DMS79 treated with DMSO at 0.1 percent for 48 hours (cell line): ENCODE measurements around the gene SLAMF9.

Experiments used
- DNase-seq: peaks from one replicate; lab custom pipeline; 2025; lab: John Stamatoyannopoulos, UW

SLAMF9 gene

DNA sequence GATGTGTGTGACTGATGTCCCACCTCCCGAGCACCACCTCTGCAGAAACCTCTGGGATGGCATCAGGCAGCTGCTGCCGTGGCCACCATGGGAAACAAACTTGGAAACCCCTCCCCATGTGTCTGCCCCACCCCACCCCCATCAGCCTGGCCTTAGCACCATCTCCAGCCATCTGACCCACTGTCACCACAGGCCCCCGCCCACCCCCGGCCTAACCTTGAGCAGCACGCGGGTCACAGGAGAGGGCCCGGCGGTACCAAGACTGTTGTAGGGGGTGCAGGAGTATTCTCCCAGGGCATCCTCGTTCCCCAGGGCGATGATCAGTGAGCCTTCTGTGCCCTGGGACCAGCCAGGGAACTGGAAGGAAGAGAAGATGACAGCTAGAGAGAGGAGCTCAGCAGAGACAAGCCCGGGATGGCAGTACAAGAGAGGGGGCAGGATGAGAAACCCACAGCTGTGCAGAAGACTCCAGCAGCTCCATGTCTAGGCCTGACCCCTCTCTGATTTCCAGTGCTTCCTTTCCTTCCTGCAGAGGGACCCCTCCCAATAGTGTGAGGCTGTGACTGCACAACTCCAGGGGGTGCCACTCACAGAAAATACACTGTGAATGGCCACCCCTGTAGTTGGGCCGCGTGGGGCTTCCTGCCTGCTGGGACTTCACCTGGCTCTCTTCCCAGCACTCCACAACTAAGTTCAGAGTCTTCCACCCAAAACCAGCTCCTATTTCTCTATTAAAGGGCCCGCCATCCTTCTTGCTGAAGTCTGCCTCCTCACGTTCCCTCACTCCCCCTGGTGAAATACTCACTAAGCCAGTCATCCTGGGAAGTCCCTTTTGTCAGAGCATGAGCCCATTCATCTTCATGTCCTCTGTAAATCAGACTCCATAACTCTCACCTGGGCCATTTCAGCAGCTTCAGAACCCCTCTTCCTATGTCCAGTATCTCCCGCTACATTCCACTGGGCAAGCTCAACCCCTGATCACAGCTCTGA lies 21.4 kb downstream of the SLAMF9 start:
- no peak for DNase-seq

DNA sequence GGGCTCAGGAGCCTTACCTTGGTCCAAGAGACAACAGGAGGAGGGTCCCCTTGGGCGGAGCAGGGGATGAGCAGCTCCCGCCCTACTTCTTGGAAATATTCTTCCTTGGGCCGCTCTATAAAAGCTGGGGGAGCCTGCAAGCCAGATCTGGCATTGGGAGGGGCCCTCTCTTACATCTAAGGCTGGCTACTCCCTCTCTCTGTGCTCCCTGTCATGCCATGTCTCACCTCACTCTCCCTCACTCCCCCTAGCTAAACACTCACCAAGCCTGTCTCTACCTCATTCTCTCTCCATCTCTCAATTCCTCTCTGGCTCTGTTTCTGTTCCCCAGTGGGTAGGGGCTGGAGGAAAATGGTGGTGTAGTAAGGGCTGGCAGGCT lies 22.3 kb downstream of the SLAMF9 start:
- DNase-seq, result no peak

DNA sequence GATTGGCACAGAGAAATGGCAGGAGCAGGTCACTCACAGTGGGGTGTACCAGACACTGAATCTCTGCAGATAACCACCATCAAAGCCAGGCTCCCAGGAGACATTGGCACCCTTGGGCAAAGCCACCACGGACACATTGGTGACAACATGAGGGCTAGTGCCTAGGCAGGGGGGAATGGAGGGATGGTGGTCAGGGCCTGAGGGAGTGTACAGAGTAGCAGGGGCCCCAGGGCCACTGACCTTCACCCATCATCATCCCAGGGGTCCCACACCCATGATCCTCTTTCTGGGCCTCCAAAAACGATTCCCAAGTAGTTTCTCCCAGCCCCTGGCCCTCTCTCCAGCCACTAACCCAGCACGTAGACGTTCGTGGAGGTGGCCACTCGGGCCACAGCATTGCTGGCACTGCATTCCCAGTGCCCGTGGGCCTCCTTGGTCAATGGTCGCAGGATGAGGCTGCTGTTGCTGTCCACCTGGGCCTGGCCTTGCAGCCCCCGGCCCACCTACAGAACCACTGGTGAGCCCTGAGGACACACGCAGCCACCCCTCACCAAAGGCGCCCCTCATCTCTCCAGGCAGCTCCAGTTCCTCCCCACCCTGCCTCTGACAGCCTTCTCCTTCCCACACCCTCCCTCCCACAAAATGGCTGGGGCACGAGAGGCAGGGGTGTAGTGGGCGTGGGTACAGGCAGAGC lies 22.8 kb downstream of the SLAMF9 start:
- DNase-seq, result no peak

DNA sequence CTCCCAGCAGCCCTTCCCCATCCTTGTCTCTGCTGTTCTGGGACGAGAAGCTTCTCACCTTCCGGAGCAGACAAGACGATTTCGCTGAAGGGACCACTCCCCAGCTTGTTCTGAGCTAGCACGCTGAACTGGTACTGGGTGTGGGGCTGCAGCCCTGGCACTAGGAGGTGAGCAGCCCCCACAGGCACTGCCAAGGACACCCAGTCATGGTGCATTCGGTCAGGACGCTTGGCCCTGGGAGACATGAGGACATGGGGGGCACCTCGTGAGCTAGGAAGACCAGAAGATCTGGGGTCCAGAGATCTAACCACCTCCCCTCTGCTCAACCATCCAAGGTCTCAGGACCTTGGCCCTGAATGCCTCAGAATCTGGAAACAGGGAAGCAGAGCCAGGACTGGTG lies 23.4 kb downstream of the SLAMF9 start:
- DNase-seq, result no peak

DNA sequence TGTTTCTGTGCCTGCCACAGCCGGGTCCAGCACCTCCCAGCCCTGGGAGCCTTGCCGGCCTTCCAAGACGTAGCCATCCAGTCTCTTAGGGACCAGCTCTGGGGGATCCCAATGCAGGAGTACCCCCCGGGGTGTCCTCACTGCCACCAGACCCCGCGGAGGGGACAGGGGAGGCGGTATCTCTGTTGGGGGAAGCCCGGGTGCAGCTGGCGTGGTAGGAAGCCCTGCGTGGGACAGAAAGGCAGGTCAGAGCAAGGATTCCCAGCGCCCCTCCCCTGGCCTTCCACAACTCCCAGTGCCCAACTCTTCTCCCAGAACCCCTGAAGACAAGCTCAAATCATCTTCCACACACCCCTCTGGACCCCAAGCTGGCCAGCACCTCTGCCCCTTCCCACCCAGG lies 23.8 kb downstream of the SLAMF9 start:
- DNase-seq, result no peak

DNA sequence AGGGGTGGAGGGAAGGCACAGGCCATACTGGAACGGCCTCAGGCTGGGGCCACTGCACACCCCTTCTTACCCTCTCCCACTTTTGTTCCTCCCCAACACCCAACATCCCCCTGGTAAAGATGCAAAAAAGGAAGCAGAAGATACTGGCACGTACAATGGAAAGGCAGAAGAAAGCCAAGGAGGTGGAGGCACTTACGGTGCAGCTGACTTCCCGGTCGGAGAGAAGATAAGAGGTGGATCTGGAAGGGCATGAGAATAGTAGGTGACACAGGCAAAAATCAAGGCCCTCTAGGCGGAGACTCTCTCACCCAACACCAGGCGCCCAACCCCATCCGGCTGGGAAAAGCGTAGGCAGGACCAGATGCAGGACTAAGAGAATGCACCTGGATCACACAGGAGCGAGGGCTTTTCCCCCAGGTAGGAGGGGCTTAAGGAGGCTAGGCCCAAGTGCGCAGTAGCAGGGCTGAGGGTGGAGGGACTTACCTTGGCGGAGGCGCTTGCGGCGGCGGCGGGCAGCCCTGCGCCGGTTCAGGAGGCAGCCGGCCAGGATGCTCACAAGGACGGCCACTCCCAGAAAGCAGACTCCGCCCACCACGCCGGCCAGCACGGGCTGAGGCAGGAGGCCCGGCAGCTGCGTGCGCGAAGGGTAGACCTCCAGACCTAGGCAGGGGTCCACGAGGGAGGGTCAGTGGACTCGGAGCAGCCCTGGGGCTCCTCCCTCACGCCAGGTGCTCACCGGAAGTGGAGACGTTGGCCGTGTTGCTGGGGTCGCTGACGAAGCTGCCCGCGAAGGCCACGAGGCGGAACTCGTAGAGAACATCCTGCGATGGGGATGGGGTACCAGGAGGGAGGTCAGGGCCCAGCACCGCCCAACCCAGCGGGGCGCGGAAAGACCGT lies 24.6 kb downstream of the SLAMF9 start:
- no peak for DNase-seq

DNA sequence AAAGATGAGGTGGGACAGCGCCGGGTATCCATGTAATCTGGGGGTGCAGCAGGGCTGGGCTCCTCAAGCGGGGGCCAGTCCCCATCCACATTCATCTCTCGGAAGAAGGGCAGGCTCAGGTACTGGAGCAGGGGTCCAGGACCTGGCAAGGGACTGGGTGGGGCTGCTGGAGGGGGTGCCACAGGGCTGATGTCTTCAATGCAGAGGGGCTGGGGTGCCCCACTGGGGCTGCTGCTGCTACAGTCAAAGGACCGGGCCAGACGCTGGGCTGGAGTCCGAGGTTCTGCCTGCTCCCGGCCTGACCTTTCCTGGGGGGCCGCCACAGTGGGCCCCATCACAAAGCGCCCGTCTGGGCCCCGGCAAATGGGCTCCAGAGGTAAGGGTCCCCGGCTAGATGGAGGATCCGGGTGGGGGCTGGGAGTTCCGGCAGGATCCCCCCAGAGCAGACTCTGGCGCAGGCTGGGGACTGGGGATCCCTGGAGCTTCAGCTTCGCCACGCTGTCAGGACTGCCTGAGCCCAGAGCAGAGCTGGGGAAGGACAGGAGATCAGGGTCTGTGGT lies 25.5 kb downstream of the SLAMF9 start:
- no peak for DNase-seq

DNA sequence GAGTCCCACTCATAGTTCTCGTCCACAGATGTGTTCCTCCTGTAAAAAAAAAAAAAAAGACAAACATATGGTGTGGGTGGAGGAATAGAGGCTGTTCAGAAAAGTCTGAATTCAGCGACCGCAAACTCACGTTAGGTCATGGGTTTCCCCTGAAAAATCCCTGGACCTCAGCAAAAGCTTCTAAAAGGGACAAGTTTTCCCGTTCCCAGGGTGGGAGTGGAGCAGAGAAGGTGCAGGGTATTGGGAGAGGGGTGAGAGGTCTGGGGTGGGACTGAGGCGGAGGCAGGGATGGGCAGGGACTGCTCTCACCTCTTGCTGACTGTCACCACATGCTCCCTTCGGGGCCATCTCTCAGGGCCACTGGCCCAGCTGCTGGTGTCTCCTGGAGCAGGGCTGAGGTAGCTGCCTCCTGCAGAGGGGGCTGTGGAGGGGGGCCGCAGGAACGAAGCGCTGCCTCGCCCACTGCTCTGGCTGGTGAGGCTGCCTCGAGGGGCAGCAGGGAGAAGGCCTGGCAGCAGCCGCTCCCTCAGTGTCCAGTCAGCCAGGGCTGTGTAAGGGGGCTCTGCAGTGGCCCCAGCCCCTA lies 26.1 kb downstream of the SLAMF9 start:
- no peak for DNase-seq

DNA sequence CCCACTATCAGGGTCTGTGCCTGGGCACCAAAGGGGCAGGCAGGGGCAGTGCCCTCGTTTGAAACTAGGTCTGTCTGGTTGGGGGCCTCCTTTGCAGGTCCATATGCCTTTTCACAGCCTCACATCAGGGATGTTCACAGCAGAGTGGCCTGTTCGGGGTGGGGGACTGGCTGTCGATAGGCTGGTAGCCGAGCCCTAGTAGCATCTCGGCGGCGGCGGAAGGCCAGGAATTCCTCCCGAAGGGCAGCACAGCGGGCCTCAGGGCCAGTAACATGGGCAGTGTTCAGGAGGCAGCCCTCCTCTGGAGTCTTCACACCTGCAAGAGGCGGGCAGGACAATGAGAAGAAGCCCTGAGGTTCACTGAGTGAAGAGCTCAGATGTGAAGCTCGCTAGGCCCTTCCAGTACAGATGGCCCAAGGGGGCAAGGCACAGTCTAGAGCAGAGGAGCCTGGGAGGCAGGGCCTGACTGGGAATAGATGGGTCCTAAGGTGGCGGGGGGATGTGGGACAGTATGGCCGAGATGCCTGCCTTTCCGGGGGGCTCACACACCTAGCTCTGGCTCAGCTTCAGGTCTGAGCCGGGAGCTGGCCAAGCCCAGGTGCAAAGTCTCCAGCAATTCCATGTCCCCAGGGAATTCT lies 26.7 kb downstream of the SLAMF9 start:
- no peak for DNase-seq

DNA sequence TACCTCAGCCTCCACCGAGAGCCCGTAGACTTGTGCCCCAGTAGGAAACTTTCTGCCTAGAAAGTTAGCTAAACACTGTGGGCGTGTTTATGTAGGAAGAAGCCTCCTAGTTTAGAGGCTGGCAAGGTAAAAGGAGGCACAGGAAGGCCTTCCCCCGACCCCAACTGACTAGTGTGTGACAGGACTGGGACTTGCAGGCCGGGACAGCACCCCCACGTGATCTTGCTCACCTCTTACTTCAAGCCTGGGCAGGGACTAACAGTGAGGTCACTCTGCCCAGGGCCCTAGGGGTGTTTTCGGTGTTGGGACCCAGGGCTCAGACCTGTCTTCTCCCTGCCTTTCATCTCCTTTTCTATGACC lies 28.3 kb downstream of the SLAMF9 start:
- no peak for DNase-seq

DNA sequence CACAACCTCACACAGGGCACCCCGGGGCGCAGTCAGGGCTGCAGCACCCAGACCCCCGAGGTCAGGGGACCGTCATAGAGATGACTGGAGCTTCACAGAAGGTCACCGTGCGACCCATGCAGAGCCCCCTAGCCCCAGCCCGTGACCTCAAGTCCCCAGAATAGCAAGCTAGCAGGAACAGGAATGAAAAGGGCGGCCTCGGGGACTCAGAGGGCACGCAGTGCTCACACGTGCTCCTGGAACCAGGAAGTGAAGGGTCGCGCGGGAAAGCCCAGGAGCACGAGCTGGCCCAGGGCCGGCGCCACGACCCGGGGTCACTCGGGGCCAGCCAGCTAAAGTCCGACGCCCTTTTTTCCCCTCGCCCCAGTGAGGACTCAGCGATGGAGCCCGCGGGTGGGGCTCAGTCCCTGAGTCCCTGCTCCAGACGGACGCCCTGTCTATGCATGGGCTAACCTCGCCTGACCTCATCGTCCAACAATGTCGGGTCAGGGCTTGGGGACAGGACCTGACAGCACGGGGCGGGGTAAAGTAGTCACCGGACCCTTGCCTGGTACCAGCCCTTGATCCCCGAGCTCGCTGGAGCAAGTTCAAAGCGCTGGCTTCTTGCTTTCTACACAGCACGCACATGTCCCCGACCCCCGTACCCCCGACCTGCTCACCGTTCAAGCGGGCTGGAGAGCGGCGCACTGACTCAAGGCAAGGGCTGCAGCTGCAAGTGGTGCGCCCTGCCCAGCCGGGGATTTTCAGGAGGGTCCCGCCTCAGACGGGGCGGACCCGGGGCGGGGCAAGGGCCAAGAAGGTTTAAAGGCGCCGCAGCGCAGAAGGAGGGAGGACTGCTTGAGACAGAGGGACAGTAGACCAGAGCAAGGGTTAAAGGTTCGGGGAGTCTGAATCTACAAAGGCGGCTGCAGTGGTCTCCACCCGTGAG lies 29.0 kb downstream of the SLAMF9 start, which contains the start of gene TAGLN2:
Gene TAGLN2, minus strand, starts transcription at position 717 of the 928 bp plus-strand sequence. CDS start 4,998 bp downstream, outside the sequence.
- DNase-seq, result peak; percentile 87

DNA sequence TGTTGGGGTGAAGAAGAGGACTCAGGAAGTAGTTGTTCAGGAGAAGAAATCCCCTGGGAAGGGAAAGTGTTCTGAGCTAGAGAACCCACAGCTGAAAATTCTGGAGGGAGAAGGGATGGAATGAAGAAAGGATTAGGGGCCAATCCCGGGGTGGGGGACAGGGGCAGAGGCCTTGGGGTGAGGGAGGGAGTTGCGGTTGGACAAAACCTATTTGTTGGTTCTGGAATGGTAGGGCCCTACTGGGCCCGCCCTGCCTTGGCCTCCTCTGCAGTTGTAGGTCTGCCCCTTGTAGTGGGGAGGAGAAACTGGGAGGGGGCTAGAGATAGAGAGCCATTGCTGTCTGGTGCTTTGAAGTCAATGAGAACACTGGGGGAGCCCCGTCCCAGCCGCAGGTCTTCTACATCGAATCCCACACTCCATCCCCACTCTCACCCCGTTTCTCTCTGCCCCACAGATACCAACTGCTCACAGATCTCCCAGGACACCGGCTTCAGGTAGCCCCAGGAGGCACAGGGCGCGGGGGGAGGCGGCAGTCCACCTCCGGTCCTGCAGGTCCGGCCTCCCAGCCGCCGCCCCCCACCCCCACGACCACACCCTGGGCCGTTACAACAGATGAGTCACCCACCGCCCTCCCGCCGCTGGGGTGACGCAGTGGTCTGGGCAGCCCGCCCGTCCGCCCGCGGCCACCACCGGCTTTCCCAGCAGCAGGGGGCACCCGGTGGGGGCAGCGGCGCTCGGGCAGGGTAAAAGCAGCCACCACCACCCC lies 29.8 kb downstream of the SLAMF9 start:
- DNase-seq, result no peak

DNA sequence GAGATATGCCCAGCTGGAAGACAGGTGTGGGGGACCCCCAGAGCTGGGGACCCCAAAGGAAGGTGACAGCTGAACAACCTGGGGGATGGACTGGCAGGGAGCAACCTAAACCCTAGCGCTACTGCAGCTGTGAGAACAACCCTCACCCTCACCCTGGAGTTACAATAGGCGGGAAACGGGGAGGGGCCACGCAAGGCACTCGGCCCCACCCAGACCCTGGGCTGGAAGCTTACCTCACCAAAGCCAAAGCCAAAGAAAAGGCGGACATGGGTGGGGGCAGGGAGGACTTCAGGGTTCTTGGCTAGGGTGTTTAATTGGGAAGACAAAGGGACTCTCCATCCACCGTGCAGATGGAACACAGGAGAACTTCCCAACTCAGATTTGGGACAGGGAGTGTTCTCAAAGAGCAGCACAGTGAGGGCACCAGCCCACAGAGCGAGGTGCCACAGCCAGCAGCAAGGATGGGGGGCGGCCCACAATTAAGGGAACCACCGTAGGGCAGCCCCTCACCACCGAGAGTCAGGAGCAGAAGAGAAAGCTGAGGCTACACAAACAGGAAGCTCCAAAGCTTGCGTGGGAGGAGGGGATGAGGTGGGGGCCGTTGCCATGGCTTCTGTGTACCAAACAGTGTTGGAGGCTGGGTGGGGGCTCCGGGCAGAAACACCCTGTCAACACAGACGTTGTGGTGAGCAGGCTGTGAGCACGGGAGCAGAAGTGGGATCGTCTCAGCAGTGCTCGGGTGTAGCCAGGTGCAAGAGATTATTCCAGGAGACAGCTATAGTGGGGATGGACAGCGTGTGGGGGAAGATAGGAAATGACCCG lies 30.6 kb downstream of the SLAMF9 start:
- peak; percentile 35 for DNase-seq

DNA sequence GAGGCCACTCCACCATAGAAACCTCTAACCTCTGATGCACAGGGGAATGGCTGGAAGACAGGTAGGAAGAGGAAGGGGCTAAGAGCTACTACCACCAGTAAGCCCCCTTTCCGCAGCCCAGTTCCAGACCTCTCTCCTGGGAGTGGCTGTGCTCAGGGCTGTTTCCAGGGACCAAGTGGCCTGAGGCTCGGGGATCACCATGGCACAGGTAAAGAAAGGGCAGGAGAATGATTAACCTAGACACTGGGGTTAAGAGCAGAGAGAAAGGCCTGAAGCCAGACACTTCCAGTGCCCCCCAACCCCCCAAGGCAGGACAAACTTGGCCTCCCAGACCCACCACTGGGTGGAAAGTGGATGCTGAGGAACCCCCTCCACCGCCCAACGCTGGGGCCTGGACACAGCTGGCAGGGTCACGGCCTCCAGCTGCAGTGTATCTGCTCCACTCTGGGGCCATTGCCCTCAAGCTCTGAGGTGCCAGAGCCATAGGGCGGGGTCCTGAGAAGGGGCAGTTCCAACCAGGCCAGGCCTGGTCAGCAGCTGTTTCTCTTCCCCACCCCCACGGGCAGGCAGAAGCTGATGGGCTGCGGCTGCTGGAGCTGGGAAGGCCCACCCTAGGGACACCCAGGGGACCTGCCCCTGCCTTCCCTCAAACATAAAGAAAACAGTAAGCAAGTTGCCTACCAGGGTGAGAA lies 31.4 kb downstream of the SLAMF9 start:
- no peak for DNase-seq

DNA sequence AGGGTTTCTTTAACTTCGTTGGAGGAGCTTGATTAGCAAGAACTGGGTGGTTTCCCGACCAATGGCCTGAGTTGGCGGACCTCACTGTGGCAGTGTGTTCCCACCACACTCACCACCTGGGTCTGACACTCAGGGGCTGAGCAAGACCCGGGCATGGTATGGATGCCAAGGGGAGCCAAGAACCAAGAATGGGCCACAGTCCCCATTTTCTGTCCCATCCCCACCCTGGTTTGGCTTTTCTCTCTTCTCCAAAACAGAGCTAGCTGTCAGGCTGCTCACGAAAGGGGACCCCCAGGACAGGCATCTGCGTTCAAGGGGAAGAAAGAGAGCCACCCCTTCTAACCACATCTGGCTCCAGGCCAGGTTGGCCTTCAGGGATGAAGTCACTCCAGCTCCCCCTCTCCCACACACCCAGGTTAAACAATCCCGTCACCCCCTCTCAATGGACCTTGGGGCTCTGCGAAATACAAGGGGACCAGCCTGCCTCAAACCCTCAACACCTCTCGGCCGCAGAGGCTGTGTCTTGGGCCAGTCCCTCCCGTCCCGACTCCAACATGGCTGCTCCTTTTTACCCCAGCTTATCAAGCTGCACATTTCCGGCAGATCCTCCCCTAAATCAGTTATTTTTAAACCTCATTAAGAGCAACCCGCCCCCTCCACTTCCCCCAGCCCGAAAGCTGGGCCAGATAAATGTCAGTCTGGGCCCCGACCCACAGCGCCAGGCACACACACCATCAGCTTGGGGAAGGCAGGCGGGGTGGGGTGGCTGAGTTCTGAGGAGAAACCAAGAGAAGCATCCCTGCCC lies 32.1 kb downstream of the SLAMF9 start:
- no peak for DNase-seq

DNA sequence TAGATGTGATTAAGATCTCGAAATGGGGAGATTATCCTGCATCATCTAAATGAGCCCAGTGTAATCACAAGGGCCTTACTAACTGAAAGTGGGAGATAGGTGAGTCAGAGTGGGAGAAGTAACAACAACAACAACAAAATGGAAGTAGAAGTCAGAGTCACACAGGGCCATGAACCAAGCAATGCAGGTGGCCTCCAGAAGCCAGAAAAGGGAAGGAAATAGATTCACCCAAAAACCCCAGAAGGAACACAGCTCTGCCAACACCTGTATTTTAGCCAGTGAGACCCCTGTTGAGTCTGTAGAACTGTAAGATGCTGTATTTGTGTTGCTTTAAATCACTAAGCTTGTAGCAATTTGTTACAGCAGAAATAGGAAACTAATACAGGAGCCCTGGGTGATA lies 32.8 kb downstream of the SLAMF9 start:
- no peak for DNase-seq

DNA sequence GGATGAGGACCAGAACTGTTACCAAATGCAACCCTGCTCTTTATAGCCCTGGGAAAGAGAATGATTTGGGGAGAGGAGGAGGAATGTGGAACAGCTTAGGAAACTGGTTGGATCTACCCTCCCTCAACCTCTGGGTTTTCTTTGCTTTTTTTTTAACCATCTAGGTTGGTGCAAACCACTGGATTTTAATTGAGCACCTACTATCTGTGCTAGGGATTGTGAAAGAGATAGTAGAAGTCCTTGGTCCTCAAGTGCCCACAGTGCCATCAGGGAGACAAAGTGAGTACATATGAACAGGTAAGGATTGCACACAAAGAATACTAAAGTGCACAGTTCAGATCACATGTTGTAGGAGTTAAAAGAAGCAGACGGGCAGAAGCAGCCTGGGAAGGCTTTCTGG lies 33.4 kb downstream of the SLAMF9 start:
- no peak for DNase-seq
